Vagina (tissue), 2 donors: Measurements from ENCODE around the gene CYBC1.

Source experiments
- POLR2AphosphoS5 ChIP-seq, 2 donors: sonication (generic); formaldehyde crosslinking; IDR thresholded peaks; one replicate each; pipeline ENCODE4 v1.9.0; 2017; ENCODE audit warnings: antibody characterized with exemption in 2 of 2, mild to moderate bottlenecking in 2 of 2, low read depth in 1 of 2; ENCODE audit not compliant: insufficient read depth in 1 of 2
- TF ChIP-seq, protein P1 (sequence below), 3 experiments: fragments of 450-650 bp in 2 of 3; fragments of 200-600 bp in 1 of 3; sonication (generic) in 1 of 3; IDR thresholded peaks; one replicate each; pipeline ENCODE4 v1.5.1; 2017 to 2019; ENCODE audit warnings: antibody characterized with exemption in 3 of 3, mild to moderate bottlenecking in 2 of 3, moderate library complexity in 2 of 3

DNA sequence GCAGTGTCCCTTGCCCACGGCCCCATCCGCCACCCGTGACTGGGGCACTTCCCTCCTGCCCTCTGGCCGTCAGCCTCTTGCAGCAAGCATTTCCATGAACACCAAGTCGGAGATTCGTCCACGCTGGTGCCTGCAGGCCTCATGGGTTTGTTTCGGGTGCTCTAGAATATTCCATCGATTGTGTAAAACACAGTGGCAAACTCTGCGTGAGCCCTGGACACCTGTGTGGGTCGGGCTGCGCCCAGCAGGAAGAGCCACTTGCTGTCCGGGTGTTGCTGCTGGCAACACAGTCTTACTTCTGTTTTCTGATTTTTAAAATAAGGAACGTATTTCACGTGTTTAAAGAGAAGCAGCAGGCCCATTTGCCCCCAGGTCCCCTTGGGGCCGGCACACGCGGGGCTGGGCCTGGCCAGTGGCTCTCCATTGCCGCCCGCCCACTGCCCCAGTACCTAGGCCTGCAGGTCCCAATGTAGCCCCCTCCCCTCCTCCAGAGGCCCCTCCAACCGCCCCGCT is 10.0 kb downstream of the CYBC1 start:
- TF ChIP-seq, protein P1, sequence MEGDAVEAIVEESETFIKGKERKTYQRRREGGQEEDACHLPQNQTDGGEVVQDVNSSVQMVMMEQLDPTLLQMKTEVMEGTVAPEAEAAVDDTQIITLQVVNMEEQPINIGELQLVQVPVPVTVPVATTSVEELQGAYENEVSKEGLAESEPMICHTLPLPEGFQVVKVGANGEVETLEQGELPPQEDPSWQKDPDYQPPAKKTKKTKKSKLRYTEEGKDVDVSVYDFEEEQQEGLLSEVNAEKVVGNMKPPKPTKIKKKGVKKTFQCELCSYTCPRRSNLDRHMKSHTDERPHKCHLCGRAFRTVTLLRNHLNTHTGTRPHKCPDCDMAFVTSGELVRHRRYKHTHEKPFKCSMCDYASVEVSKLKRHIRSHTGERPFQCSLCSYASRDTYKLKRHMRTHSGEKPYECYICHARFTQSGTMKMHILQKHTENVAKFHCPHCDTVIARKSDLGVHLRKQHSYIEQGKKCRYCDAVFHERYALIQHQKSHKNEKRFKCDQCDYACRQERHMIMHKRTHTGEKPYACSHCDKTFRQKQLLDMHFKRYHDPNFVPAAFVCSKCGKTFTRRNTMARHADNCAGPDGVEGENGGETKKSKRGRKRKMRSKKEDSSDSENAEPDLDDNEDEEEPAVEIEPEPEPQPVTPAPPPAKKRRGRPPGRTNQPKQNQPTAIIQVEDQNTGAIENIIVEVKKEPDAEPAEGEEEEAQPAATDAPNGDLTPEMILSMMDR (IDR thresholded peaks at IDR 0.05) = no peak
- TF ChIP-seq POLR2AphosphoS5 (IDR thresholded peaks at IDR 0.05; ENCODE audit: insufficient read depth in 1 of 2, low read depth in 1 of 2) = no peak
